T-helper 17 cell (primary cell): ENCODE results near the gene C3orf70. TPM values are rescaled to one million over a fixed set of nuclear protein-coding genes. Genes with fewer than 3 reads are reported as not detected.

Experiments used
- ATAC-seq: fragments of 150-1000 bp; cut with Tn5 transposase; 2 replicates; pipeline ENCODE4 v1.10.0; 2021; ENCODE audit warnings: mild to moderate bottlenecking, moderate library complexity
- DNase-seq, 3 donors: peaks; one replicate each; pipeline versions ENCODE4 v3.0.0 to v3.0.0-alpha.2; 2020 to 2021
- H3K9me3 ChIP-seq: one replicate; pipeline ENCODE4 v1.7.0; 2013; ENCODE audit warnings: low read length, mild to moderate bottlenecking; ENCODE audit not compliant: control insufficient read depth, poor library complexity, severe bottlenecking
- H3K27ac Mint-ChIP-seq: one replicate; pipeline ENCODE4 v1.8.0; 2022; ENCODE audit warnings: mild to moderate bottlenecking, moderate library complexity, mixed read lengths
- H3K27me3 Mint-ChIP-seq: one replicate; pipeline ENCODE4 v1.8.0; 2022; ENCODE audit warnings: mixed read lengths
- H3K36me3 Mint-ChIP-seq: one replicate; pipeline ENCODE4 v1.8.0; 2022; ENCODE audit warnings: low read depth, mixed read lengths
- H3K4me1 Mint-ChIP-seq: one replicate; pipeline ENCODE4 v1.8.0; 2022; ENCODE audit warnings: mild to moderate bottlenecking, mixed read lengths
- H3K4me3 Mint-ChIP-seq: one replicate; pipeline ENCODE4 v1.8.0; 2022; ENCODE audit warnings: mild to moderate bottlenecking, moderate library complexity, mixed read lengths
- total RNA-seq, 4 donors: library from RNA in 2 of 4; stranded (reverse) in 2 of 4; gene quantifications; one replicate each; pipeline ENCODE4 v1.2.3 and lab custom pipeline; 2022 to 2026

C3orf70 gene
- total RNA-seq, 2 donors from 2014 or later: 0.08 TPM; not detected in 1

DNA sequence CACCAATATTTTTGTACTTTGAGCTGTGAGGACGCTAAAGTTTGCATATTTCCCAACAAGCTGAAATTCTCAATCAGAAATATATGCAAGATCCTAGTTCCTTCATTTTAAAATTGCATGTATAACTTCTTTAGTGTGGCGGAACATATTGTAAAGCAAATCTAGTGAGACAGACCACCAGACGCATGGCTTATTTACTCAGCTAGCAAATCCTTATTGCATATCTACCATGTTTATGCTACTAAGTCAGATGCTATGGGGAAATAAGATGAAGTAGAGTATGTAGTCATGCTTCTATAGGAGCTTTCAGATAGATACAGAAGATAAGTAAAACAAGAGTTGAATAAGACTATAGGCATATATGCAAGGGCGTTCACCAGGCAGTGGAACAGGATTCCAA is 62.0 kb downstream of the C3orf70 start:
- Mint-ChIP-seq H3K4me1 (no peaks in the 10 kb centered on the region), H3K27ac (no peak overlapping the region), H3K27me3 (peaks cover 38% of the 10 kb centered on the region), H3K4me3 (no peak overlapping the region), H3K36me3 (no peaks in the 10 kb centered on the region)
- no peaks in the 10 kb centered on the region for H3K9me3 ChIP-seq
- DNase-seq: no peak
- no peak for ATAC-seq

DNA sequence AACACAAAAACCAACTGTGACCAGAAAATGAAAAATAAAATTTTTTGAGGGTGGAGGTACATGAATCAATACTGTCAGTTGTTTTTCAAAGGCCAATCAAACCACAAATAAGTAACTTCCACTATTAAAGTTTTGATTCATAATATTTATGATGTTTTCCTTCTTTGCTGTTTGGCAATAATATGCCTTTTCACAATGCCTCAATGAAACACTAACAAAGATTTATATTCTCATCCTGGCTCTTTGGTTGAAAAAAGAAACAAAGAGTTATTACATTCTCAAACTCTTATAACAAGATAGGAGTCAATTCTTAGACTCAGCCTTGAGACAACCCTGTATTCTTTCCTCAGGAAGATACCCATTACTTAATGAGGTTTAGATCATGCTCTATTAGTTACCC is 63.1 kb downstream of the C3orf70 start:
- Mint-ChIP-seq H3K4me1 (no peaks in the 10 kb centered on the region), H3K4me3 (no peak overlapping the region)

DNA sequence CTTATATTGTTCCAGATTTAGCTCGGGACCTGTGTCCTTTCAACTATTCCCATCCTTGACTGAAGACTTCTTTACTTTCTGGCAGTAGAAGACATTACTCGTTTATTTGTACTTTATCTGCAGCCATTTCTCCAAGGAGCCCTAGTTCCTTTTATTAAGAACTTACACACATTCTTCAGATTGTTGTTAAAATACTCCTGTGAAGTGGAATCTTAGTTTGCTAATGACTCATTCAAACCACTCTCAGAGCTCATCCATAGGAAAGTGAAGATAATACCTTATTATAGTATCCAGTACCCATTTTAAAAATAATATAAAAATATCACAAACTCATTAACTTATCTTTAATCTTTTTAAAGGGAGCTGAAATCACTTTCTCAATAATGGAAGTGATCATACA is 63.5 kb downstream of the C3orf70 start:
- no peak overlapping the region for H3K27ac Mint-ChIP-seq
- DNase-seq: no peak
- no peaks in the 10 kb centered on the region for H3K36me3 Mint-ChIP-seq
- peaks cover 42% of the 10 kb centered on the region for H3K27me3 Mint-ChIP-seq
- H3K4me1 Mint-ChIP-seq: no peaks in the 10 kb centered on the region
- no peak overlapping the region for H3K4me3 Mint-ChIP-seq
- no peak for ATAC-seq
- no peaks in the 10 kb centered on the region for H3K9me3 ChIP-seq

More for the DNA sequence above, 63.1 kb downstream of the C3orf70 start:
- H3K27ac Mint-ChIP-seq: no peak overlapping the region
- peaks cover 43% of the 10 kb centered on the region for H3K27me3 Mint-ChIP-seq
- H3K9me3 ChIP-seq: no peaks in the 10 kb centered on the region
- DNase-seq (no peak), ATAC-seq (no peak)
- no peaks in the 10 kb centered on the region for H3K36me3 Mint-ChIP-seq

DNA sequence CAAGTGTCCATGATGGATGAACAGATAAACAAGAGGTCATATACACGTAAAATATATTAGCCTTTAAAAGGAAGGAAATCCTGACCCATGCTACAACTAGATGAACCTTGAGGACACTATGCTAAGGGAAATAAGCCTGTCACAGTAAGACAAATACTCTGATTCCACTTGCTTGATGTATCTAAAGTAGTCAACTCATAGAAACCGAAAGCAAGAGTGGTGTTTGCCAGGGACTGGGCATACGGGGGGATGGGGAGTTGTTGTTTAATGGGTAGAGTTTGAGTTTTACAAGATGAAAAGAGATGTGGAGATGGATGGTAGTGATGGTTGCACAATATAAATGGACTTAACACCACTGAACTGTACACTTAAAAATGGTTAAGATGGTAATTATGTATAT is 65.4 kb downstream of the C3orf70 start:
- H3K4me3 Mint-ChIP-seq: no peak overlapping the region
- H3K27me3 Mint-ChIP-seq: peaks cover 33% of the 10 kb centered on the region
- DNase-seq (no peak), ATAC-seq (no peak)
- H3K27ac Mint-ChIP-seq: no peak overlapping the region
- no peaks in the 10 kb centered on the region for H3K36me3 Mint-ChIP-seq
- H3K4me1 Mint-ChIP-seq: no peaks in the 10 kb centered on the region
- H3K9me3 ChIP-seq: no peaks in the 10 kb centered on the region

DNA sequence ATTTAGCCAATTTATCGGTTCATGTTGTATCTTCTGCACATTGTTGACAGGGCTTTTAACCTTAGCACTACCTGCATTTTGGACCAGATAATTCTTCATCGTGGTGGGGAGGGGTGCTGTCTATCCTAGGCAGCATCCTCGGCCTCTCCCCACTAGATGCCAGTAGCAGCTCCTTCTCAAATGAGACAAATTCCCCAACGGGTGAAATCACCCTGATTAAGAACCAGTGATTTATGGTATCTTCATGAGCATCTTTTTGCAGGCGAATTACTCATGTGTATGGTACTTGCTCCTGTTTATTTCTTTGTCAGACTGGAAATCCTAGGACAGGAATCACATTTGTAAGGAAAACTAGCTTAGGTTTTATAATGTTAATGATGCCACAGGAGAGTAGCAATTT is 68.0 kb downstream of the C3orf70 start:
- DNase-seq (no peak), ATAC-seq (no peak)
- H3K9me3 ChIP-seq: no peaks in the 10 kb centered on the region
- Mint-ChIP-seq H3K27me3 (peaks cover 34% of the 10 kb centered on the region), H3K36me3 (no peaks in the 10 kb centered on the region), H3K4me3 (no peak overlapping the region), H3K27ac (no peak overlapping the region), H3K4me1 (no peaks in the 10 kb centered on the region)

DNA sequence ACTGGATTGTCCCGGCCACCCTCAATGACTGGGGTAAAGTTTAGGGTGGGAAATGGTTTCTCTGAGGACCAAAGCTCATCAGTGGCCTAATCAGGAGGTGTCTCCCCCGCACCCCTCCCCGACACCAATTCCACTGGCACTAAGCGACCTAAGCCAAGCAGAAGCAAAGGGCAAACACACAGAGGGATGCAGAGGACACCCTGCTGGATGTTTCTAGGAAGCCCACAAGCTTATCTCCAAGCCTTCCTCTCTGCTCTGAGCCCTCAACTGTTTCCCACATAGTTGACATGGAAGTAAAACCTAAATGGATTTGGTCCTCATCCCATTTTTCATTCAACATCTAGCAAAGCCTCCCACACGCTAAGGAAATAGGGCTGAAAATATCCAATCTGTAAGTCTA is 68.5 kb downstream of the C3orf70 start:
- no peaks in the 10 kb centered on the region for H3K9me3 ChIP-seq
- no peak for ATAC-seq
- no peak for DNase-seq
- H3K36me3 Mint-ChIP-seq: no peaks in the 10 kb centered on the region
- no peaks in the 10 kb centered on the region for H3K4me1 Mint-ChIP-seq
- peaks cover 34% of the 10 kb centered on the region for H3K27me3 Mint-ChIP-seq
- no peak overlapping the region for H3K27ac Mint-ChIP-seq
- no peak overlapping the region for H3K4me3 Mint-ChIP-seq

DNA sequence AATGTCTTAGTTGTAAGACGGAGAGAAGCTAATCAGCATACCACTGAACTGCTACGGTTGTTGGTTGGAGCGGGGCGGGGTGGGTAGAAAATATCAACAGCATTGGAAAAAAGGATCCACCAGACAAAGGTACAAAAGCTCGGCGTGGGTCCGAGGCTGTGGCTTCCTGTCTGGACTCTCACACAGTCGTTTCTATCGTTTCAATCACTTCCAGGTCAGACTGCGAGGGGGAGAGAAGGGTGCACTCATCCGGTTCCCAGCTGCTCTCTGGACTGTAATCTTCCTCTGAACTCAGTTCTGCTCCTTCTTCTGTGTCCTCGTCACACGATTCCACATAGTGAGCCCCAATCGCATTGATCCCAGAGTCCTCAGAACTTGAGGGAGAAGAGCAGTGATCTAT is 70.0 kb downstream of the C3orf70 start:
- H3K36me3 Mint-ChIP-seq: no peaks in the 10 kb centered on the region
- DNase-seq: no peak
- H3K27me3 Mint-ChIP-seq: peaks cover 34% of the 10 kb centered on the region
- no peak overlapping the region for H3K27ac Mint-ChIP-seq
- H3K4me1 Mint-ChIP-seq: no peaks in the 10 kb centered on the region
- no peak overlapping the region for H3K4me3 Mint-ChIP-seq
- no peak for ATAC-seq
- no peaks in the 10 kb centered on the region for H3K9me3 ChIP-seq

DNA sequence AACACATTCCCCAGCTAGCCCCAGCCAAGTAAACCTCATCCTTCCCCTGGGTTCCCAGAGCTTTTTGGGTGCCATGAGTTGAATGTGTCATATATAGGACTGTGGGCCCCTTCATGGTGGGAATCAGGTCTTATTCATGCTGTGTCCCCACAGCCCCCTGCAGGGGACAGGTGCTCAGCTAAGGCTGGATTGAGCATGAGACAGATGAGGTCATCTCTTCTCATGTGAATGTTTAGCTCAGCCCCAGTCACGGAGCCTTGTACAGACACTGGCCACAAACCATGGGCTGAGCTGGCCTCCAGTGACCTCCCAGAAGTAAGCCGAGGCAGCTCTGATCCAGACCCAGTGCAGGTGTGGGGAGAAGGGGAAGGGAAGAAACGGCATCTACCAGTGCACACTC is 70.7 kb downstream of the C3orf70 start:
- ATAC-seq: no peak
- DNase-seq: no peak
- no peak overlapping the region for H3K4me3 Mint-ChIP-seq
- no peaks in the 10 kb centered on the region for H3K9me3 ChIP-seq
- no peak overlapping the region for H3K27ac Mint-ChIP-seq
- H3K27me3 Mint-ChIP-seq: peaks cover 33% of the 10 kb centered on the region
- H3K36me3 Mint-ChIP-seq: no peaks in the 10 kb centered on the region
- no peaks in the 10 kb centered on the region for H3K4me1 Mint-ChIP-seq

DNA sequence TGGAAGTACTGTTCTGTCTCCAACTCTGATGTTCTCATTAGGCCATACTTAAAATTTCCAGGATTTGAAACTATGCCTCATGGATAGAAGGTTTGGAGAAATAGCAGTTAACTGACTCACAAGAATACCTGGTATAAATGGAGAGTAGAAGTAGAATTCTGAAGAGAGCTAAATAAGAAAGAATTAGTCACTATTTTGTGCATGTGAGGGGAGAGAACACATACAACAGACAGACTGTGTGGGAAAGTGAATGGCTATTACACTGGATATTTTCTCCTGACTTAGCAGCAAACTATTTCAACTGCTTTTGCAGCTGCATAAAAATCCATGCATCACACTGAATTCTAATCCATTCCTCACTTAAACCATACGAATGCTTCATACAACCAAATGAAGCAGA is 71.3 kb downstream of the C3orf70 start:
- Mint-ChIP-seq H3K4me3 (no peak overlapping the region), H3K4me1 (no peaks in the 10 kb centered on the region), H3K27me3 (peaks cover 33% of the 10 kb centered on the region), H3K36me3 (no peaks in the 10 kb centered on the region), H3K27ac (no peak overlapping the region)
- DNase-seq (no peak), ATAC-seq (no peak)
- no peaks in the 10 kb centered on the region for H3K9me3 ChIP-seq

DNA sequence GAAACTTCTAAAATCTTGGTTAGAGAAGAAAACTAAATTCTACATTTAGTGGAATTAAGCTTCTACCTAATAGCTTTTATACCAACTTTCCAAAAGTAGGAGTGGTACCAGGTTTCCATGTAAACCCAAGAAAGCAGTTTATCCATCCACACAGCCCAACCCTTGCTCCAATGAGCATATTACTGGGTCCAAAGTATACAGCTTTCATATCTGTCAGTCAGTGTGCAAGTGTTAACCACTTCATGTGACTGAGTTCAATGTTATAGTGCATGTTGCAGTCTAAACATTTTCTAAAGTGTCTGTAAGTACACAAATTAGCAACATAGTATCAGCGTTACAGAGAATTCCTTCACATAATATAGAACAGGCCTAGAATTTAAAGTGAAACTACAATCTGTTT is 73.2 kb downstream of the C3orf70 start:
- Mint-ChIP-seq H3K4me1 (no peaks in the 10 kb centered on the region), H3K4me3 (no peak overlapping the region), H3K27me3 (peaks cover 24% of the 10 kb centered on the region), H3K36me3 (no peaks in the 10 kb centered on the region), H3K27ac (no peak overlapping the region)
- no peak for ATAC-seq
- no peak for DNase-seq
- no peaks in the 10 kb centered on the region for H3K9me3 ChIP-seq

DNA sequence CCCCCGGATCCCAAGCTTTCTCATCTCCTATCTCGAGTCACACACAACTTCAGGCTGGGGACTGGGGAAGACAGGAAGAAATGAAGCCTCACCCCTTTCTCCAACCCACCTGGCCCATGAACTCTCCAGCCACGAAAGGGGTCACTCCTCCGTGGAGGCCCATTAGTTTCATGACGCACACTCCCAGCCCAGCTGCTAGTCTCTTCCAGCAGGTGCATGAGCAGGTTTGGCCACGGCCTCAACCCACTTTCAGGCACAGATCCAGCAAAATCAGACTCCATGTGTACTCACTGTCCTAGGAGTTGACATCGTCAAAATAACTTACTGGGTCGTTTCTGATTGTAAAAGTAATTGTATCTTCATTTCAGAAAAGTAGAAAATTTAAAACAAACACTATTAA is 76.6 kb downstream of the C3orf70 start:
- Mint-ChIP-seq H3K36me3 (no peaks in the 10 kb centered on the region), H3K4me1 (no peaks in the 10 kb centered on the region), H3K27me3 (peaks cover 26% of the 10 kb centered on the region), H3K4me3 (no peak overlapping the region), H3K27ac (no peak overlapping the region)
- ATAC-seq (no peak), DNase-seq (no peak)
- no peaks in the 10 kb centered on the region for H3K9me3 ChIP-seq

DNA sequence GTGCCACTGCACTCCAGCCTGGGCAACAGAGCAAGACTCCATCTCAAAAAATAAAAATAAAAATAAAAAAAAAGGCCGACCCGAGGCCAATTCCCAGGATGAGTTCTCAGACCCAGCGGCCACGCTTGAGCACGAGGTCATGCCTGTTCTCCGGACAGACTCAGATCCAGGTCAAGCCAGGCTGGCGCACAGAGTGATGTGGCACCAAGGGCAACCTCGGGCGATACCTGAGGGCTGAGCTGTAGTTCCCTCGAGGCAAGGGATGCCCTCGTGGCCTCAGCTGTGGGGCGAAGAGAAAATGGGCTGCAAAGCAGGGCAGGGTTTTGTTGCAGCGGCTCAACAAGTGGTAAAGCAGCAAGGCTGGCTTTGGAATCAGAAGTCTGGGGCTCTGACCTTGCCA is 77.3 kb downstream of the C3orf70 start:
- H3K27ac Mint-ChIP-seq: no peak overlapping the region
- no peaks in the 10 kb centered on the region for H3K36me3 Mint-ChIP-seq
- H3K4me3 Mint-ChIP-seq: no peak overlapping the region
- H3K9me3 ChIP-seq: no peaks in the 10 kb centered on the region
- no peak for DNase-seq
- H3K4me1 Mint-ChIP-seq: no peaks in the 10 kb centered on the region
- no peak for ATAC-seq
- peaks cover 21% of the 10 kb centered on the region for H3K27me3 Mint-ChIP-seq

DNA sequence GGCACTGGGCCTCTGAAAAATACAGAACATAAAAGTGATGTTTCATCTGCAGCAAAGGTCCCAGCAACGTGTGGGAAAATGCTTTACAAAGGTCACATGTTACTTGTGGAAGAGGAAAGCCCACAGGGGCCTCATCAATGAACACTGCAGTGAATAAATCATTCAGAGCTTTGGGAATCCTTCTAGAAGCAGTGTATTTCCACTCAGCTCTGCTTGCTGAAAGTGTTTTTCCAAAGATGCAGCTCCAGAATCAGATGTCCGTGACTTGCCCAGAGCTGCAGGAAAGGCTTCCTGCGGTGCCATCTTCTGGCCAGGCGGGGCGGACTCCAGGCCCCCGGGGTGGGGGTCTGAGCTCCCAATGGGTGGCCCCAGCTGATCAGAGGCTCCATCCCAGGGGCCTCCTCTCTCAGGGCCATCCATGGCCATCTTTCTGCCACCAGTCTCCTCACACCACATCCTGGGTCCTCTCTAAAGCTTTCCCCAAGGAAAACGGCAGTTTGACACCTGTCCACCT is 81.5 kb downstream of the C3orf70 start:
- Mint-ChIP-seq H3K36me3 (no peaks in the 10 kb centered on the region), H3K27me3 (peaks cover 12% of the 10 kb centered on the region), H3K4me3 (no peak overlapping the region), H3K4me1 (no peaks in the 10 kb centered on the region), H3K27ac (no peak overlapping the region)
- DNase-seq: no peak
- no peaks in the 10 kb centered on the region for H3K9me3 ChIP-seq
- ATAC-seq: no peak

DNA sequence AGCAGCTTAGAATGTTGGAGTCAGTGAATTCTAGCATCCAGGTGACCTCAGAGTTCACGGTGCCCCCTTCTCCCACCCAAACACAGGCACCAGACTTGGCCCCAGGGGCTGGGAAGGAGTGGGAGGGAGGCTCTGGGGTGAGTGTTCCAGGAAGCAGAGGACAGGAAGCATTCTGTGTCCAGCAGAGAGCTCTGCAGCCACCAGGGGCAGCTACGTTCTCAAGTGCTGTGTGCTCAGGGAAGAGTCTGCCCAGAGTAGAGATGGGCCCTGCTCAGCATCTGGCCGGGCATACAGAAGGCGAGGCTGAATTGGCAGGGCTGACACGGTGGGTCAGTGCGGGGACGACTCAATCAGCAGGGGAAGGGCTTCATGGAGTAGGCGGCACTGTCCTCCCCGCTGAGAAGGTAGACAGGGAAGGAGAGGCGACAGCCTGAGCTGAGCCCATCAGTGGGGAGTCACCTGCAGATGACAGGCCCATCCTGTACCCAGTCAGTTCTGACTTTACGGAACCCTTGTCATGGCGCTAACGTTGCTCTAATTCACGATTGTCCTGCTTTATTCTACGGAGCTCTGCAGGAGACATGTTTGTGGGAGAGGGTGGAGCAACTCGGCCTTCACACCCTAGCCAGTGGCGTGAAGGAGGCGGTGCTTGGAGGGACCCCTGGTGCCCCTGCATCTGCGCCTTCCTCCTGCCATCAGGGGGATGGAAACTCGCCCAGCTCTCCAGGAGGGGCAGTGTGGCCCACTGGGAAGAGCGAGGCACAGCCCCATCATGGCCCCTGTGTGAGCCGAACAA is 82.2 kb downstream of the C3orf70 start:
- H3K4me3 Mint-ChIP-seq: no peak overlapping the region
- no peaks in the 10 kb centered on the region for H3K4me1 Mint-ChIP-seq
- ATAC-seq (no peak), DNase-seq (no peak)
- H3K9me3 ChIP-seq: no peaks in the 10 kb centered on the region
- no peak overlapping the region for H3K27ac Mint-ChIP-seq
- peaks cover 8% of the 10 kb centered on the region for H3K27me3 Mint-ChIP-seq
- no peaks in the 10 kb centered on the region for H3K36me3 Mint-ChIP-seq
